ENCODE measurements around the gene TBCEL.

- no peak for TF ChIP-seq CTCF (IDR thresholded peaks at IDR 0.05; ENCODE audit: borderline replicate concordance, extremely low read depth, low read length, poor library complexity, severe bottlenecking)
- TF ChIP-seq EZH2 (IDR thresholded peaks at IDR 0.05; ENCODE audit: borderline replicate concordance, low read depth, low read length, severe bottlenecking), result no peak
These were observed 13.1 kb downstream of the TBCEL start for GRCh38 chr11:121037016-121037415.
